ENCODE results near the gene CARM1. TPM values are rescaled to one million over a fixed set of nuclear protein-coding genes. Genes with fewer than 3 reads are reported as not detected.
A peak's percentile ranks its signal among the peaks of the same experiment; 100 is the strongest.

Gene CARM1
- total and polyA plus RNA-seq, 2 of the 13 experiments (the other 11 are each of a cell fraction or from before 2014, with no cell fraction given), result 27.6 to 55.8 TPM

DNA sequence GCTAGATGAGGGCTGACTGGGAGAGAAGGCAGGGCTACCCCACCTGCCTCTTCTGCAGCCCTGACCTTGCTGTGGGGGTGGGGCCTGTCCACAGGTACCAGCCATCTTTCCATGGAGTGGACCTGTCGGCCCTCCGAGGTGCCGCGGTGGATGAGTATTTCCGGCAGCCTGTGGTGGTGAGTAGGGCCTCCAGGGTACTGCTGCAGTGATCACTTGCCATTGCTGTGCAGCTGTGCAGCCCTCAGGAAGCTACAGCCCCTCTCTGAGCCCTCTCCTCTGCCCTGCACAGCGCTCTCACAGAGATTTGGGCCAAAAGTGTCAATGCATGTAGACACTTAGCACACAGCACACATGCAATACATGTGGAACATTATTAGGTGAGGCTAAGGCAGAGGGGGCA is 45.2 kb downstream of the CARM1 start:
- no peaks in the 10 kb centered on the region for H3K9me3 ChIP-seq (ENCODE audit: low read length)
- no peaks in the 10 kb centered on the region for H4K20me1 ChIP-seq (ENCODE audit: insufficient read depth, low read length)
- no peak overlapping the region for H2AFZ ChIP-seq (ENCODE audit: low read length)
- POLR2A ChIA-PET, result no interaction called here
- H3K27me3 ChIP-seq (ENCODE audit: control insufficient read depth in 1 of 2, insufficient read depth in 2 of 2, low read length in 2 of 2), result no peaks in the 10 kb centered on the region
- H3K4me3 ChIP-seq (replicated peaks in 1 of 3; ENCODE audit: insufficient read depth in 1 of 3, low read depth in 2 of 3, low read length in 3 of 3), result no peak overlapping the region
- intact Hi-C loops (cut with micrococcal nuclease; ENCODE audit: unreplicated experiment) (no loop called here), in situ Hi-C loops (cut with HindIII; ENCODE audit: extremely low pct_ligation_motif_present, low pct_unique_long_range_greater_than_20kb) (no loop called here)
- WGBS (ENCODE audit: low lambda C conversion rate), result 100% methylated on average over 1 of the region's 6 CpGs
- DNase-seq (ENCODE audit: low spot score) (no peak), ATAC-seq (no peak), FAIRE-seq (no peak)
- CTCF ChIA-PET (ENCODE audit: low intra/inter-chr PET ratio, low total read pairs), result no interaction called here
- TF ChIP-seq POLR2A (IDR thresholded peaks at IDR 0.05; ENCODE audit: insufficient read depth in 1 of 2, low read depth in 2 of 2, low read length in 2 of 2), result 0 out of 4 replicates have a peak, but pooled peaks of 1 of the 2 experiments have one; percentile 24
- TF ChIP-seq ZNF484 (CRISPR knock-in tag; IDR thresholded peaks at IDR 0.05; ENCODE audit: borderline replicate concordance, low read depth), result no peak
- no peak for TF ChIP-seq NCOA5 (CRISPR knock-in tag; IDR thresholded peaks at IDR 0.05)
- TF ChIP-seq ZNF232 (CRISPR knock-in tag; IDR thresholded peaks at IDR 0.05; ENCODE audit: borderline replicate concordance), result no peak
- TF ChIP-seq ZNF607 (CRISPR knock-in tag; IDR thresholded peaks at IDR 0.05; ENCODE audit: borderline replicate concordance), result no peak
- TF ChIP-seq ZNF768 (CRISPR knock-in tag; IDR thresholded peaks at IDR 0.05), result peak; percentile 89
- TF ChIP-seq ZNF451 (CRISPR knock-in tag; IDR thresholded peaks at IDR 0.05), result no peak
- TF ChIP-seq REXO4 (CRISPR knock-in tag; IDR thresholded peaks at IDR 0.05; ENCODE audit: borderline replicate concordance), result no peak
- no peak for TF ChIP-seq ZNF839 (CRISPR knock-in tag; IDR thresholded peaks at IDR 0.05; ENCODE audit: borderline replicate concordance)
- TF ChIP-seq, protein P1, sequence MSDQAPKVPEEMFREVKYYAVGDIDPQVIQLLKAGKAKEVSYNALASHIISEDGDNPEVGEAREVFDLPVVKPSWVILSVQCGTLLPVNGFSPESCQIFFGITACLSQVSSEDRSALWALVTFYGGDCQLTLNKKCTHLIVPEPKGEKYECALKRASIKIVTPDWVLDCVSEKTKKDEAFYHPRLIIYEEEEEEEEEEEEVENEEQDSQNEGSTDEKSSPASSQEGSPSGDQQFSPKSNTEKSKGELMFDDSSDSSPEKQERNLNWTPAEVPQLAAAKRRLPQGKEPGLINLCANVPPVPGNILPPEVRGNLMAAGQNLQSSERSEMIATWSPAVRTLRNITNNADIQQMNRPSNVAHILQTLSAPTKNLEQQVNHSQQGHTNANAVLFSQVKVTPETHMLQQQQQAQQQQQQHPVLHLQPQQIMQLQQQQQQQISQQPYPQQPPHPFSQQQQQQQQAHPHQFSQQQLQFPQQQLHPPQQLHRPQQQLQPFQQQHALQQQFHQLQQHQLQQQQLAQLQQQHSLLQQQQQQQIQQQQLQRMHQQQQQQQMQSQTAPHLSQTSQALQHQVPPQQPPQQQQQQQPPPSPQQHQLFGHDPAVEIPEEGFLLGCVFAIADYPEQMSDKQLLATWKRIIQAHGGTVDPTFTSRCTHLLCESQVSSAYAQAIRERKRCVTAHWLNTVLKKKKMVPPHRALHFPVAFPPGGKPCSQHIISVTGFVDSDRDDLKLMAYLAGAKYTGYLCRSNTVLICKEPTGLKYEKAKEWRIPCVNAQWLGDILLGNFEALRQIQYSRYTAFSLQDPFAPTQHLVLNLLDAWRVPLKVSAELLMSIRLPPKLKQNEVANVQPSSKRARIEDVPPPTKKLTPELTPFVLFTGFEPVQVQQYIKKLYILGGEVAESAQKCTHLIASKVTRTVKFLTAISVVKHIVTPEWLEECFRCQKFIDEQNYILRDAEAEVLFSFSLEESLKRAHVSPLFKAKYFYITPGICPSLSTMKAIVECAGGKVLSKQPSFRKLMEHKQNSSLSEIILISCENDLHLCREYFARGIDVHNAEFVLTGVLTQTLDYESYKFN (CRISPR knock-in tag; conservative IDR thresholded peaks at IDR 0.05), result no peak
- TF ChIP-seq, protein P2, sequence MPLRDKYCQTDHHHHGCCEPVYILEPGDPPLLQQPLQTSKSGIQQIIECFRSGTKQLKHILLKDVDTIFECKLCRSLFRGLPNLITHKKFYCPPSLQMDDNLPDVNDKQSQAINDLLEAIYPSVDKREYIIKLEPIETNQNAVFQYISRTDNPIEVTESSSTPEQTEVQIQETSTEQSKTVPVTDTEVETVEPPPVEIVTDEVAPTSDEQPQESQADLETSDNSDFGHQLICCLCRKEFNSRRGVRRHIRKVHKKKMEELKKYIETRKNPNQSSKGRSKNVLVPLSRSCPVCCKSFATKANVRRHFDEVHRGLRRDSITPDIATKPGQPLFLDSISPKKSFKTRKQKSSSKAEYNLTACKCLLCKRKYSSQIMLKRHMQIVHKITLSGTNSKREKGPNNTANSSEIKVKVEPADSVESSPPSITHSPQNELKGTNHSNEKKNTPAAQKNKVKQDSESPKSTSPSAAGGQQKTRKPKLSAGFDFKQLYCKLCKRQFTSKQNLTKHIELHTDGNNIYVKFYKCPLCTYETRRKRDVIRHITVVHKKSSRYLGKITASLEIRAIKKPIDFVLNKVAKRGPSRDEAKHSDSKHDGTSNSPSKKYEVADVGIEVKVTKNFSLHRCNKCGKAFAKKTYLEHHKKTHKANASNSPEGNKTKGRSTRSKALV (CRISPR knock-in tag; IDR thresholded peaks at IDR 0.05), result no peak
- TF ChIP-seq, protein P3, sequence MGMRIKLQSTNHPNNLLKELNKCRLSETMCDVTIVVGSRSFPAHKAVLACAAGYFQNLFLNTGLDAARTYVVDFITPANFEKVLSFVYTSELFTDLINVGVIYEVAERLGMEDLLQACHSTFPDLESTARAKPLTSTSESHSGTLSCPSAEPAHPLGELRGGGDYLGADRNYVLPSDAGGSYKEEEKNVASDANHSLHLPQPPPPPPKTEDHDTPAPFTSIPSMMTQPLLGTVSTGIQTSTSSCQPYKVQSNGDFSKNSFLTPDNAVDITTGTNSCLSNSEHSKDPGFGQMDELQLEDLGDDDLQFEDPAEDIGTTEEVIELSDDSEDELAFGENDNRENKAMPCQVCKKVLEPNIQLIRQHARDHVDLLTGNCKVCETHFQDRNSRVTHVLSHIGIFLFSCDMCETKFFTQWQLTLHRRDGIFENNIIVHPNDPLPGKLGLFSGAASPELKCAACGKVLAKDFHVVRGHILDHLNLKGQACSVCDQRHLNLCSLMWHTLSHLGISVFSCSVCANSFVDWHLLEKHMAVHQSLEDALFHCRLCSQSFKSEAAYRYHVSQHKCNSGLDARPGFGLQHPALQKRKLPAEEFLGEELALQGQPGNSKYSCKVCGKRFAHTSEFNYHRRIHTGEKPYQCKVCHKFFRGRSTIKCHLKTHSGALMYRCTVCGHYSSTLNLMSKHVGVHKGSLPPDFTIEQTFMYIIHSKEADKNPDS (CRISPR knock-in tag; IDR thresholded peaks at IDR 0.05), result no peak
- TF ChIP-seq SMAD1 (CRISPR knock-in tag; IDR thresholded peaks at IDR 0.05; ENCODE audit: borderline replicate concordance, low read depth), result no peak
- no peak for TF ChIP-seq YEATS4 (CRISPR knock-in tag; IDR thresholded peaks at IDR 0.05; ENCODE audit: borderline replicate concordance)
- TF ChIP-seq ZNF207 (IDR thresholded peaks at IDR 0.05; ENCODE audit: borderline replicate concordance), result no peak
- TF ChIP-seq ZNF790 (CRISPR knock-in tag; IDR thresholded peaks at IDR 0.05; ENCODE audit: borderline replicate concordance), result no peak
- no peak for TF ChIP-seq U2AF1 (optimal IDR thresholded peaks at IDR 0.05; ENCODE audit: low read depth, low read length)
- no peaks in the 10 kb centered on the region for H3K79me2 ChIP-seq (ENCODE audit: insufficient read depth, low read length)
- no peaks in the 10 kb centered on the region for H3K4me1 ChIP-seq (ENCODE audit: insufficient read depth, low read length)
- H3K36me3 ChIP-seq (replicated peaks in 1 of 2; ENCODE audit: control insufficient read depth in 1 of 2, insufficient read depth in 2 of 2, low read length in 2 of 2), result peaks cover 38 to 65% of the 10 kb centered on the region in 2 experiments; a peak in 4 of 5 replicates
- H3K9ac ChIP-seq (ENCODE audit: insufficient read depth, low read depth, low read length), result no peak overlapping the region
- H3K27ac ChIP-seq (ENCODE audit: extremely low read length, insufficient read depth, low read length), result no peak overlapping the region
- no TSS peak for BruUV-seq (replicated peaks)
- H3K4me2 ChIP-seq (ENCODE audit: low read depth, low read length), result no peak overlapping the region
